ENCODE data around the gene SAXO1. TPM values are rescaled to one million over a fixed set of nuclear protein-coding genes. Genes with fewer than 3 reads are reported as not detected.
"Not testable (repeated sequence)": the region's sequence is repeated elsewhere in the genome, so short reads cannot be mapped to it uniquely, and the experiment has no call there.

Gene SAXO1
- total RNA-seq, 1 experiment from 2014 or later: not detected

GRCh38 chr9:19026375-19026774 is 6.6 kb downstream of the SAXO1 start:
- no peaks in the 10 kb centered on the region for H3K9me3 ChIP-seq (replicated peaks)
- H3K27ac ChIP-seq: no peak overlapping the region
- DNase-seq (ENCODE audit: low read depth in 1 of 2, low spot score in 2 of 2): no peak
- no peaks in the 10 kb centered on the region for H3K36me3 ChIP-seq
- no peaks in the 10 kb centered on the region for H3K27me3 ChIP-seq (replicated peaks)
- H3K4me3 ChIP-seq: no peak overlapping the region
- H3K4me1 ChIP-seq (replicated peaks): no peaks in the 10 kb centered on the region

- no peaks in the 10 kb centered on the region for H3K9me3 ChIP-seq (replicated peaks)
- H3K4me3 ChIP-seq: no peak overlapping the region
- no peaks in the 10 kb centered on the region for H3K4me1 ChIP-seq (replicated peaks)
- no peaks in the 10 kb centered on the region for H3K36me3 ChIP-seq
- H3K27ac ChIP-seq: no peak overlapping the region
- no peaks in the 10 kb centered on the region for H3K27me3 ChIP-seq (replicated peaks)
- no peak for DNase-seq (ENCODE audit: low read depth in 1 of 2, low spot score in 2 of 2)
Observed at GRCh38 chr9:19023078-19023477, 9.9 kb downstream of the SAXO1 start.

- H3K36me3 ChIP-seq: no peaks in the 10 kb centered on the region
- H3K4me1 ChIP-seq (replicated peaks): no peaks in the 10 kb centered on the region
- H3K9me3 ChIP-seq (replicated peaks): no peaks in the 10 kb centered on the region
- DNase-seq (ENCODE audit: low read depth in 1 of 2, low spot score in 2 of 2): no peak
- H3K27me3 ChIP-seq (replicated peaks): no peaks in the 10 kb centered on the region
- no peak overlapping the region for H3K4me3 ChIP-seq
- H3K27ac ChIP-seq: no peak overlapping the region
Observed at GRCh38 chr9:19022206-19022605, 10.8 kb downstream of the SAXO1 start.

- H3K4me1 ChIP-seq (replicated peaks); H3K4me3 ChIP-seq; DNase-seq (ENCODE audit: low read depth in 1 of 2, low spot score in 2 of 2); H3K9me3 ChIP-seq (replicated peaks); H3K27me3 ChIP-seq (replicated peaks); H3K36me3 ChIP-seq; H3K27ac ChIP-seq: not testable (repeated sequence)
Observed at GRCh38 chr9:19021649-19022048, 11.4 kb downstream of the SAXO1 start.

- no peaks in the 10 kb centered on the region for H3K4me1 ChIP-seq (replicated peaks)
- H3K27me3 ChIP-seq (replicated peaks): no peaks in the 10 kb centered on the region
- no peaks in the 10 kb centered on the region for H3K9me3 ChIP-seq (replicated peaks)
- no peaks in the 10 kb centered on the region for H3K36me3 ChIP-seq
- H3K4me3 ChIP-seq: no peak overlapping the region
- no peak overlapping the region for H3K27ac ChIP-seq
- DNase-seq (ENCODE audit: low read depth in 1 of 2, low spot score in 2 of 2): no peak
Observed at GRCh38 chr9:19020886-19021455, 12.0 kb downstream of the SAXO1 start.

DNA sequence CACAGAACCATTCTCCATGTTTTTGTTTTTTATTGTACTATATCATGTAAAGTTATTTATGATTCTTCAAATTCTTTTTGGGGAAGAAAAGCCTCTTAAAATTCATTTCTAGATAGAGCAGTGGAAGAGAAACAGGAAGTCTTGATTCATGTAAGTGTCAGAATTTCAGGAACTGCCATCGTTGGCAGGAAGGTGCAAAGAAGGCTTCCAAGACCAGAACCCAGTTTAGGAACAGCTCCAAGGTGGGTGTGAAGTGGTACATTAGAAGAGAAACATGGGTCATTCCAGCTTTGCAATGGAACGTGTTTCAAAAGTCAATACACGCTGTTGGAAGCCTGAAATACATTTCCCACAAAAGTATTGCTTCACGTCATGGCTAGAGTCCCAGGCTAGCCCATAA is 14.8 kb downstream of the SAXO1 start:
- Histone ChIP-seq H3K27me3 (replicated peaks) (no peaks in the 10 kb centered on the region), H3K4me1 (replicated peaks) (no peaks in the 10 kb centered on the region), H3K27ac (no peak overlapping the region), H3K4me3 (no peak overlapping the region), H3K36me3 (no peaks in the 10 kb centered on the region), H3K9me3 (replicated peaks) (no peaks in the 10 kb centered on the region)
- no peak for DNase-seq (ENCODE audit: low read depth in 1 of 2, low spot score in 2 of 2)

GRCh38 chr9:19009391-19009965 is 23.5 kb downstream of the SAXO1 start:
- DNase-seq (ENCODE audit: low read depth in 1 of 2, low spot score in 2 of 2): no peak
- Histone ChIP-seq H3K4me3 (no peak overlapping the region), H3K36me3 (no peaks in the 10 kb centered on the region), H3K4me1 (replicated peaks) (no peaks in the 10 kb centered on the region), H3K27me3 (replicated peaks) (no peaks in the 10 kb centered on the region), H3K9me3 (replicated peaks) (no peaks in the 10 kb centered on the region), H3K27ac (no peak overlapping the region)

GRCh38 chr9:19000133-19000532 is 32.9 kb downstream of the SAXO1 start:
- Histone ChIP-seq H3K27me3 (replicated peaks) (no peaks in the 10 kb centered on the region), H3K36me3 (no peaks in the 10 kb centered on the region), H3K27ac (no peak overlapping the region), H3K9me3 (replicated peaks) (no peaks in the 10 kb centered on the region), H3K4me3 (no peak overlapping the region), H3K4me1 (replicated peaks) (no peaks in the 10 kb centered on the region)
- no peak for DNase-seq (ENCODE audit: low read depth in 1 of 2, low spot score in 2 of 2)

DNA sequence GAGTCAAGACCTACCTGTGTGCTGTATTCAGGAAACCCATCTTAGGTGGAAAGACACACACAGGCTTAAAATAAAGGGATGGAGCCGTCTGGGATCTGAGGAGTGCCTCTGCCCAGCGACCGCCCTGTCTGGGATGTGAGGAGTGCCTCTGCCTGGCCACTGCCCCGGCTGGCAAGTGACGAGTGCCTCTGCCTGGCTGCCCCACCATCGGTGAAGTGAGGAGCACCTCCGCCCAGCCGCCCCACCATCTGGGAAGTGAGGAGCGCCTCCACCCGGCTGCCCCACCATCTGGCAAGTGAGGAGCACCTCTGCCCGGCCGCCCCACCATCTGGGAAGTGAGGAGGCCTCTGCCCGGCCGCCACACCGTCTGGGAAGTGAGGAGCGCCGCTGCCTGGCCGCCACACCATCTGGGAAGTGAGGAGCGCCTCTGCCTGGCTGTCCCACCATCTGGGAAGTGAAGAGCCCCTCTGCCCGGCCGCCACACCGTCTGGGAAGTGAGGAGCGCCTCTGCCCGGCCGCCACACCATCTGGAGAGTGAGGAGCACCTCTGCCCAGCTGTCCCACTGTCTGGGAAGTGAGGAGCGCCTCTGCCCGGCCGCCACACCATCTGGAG is 33.7 kb downstream of the SAXO1 start:
- no peak for DNase-seq (ENCODE audit: low read depth in 1 of 2, low spot score in 2 of 2)
- Histone ChIP-seq H3K36me3 (no peaks in the 10 kb centered on the region), H3K4me1 (replicated peaks) (no peaks in the 10 kb centered on the region), H3K27me3 (replicated peaks) (no peaks in the 10 kb centered on the region), H3K4me3 (no peak overlapping the region), H3K27ac (no peak overlapping the region), H3K9me3 (replicated peaks) (no peaks in the 10 kb centered on the region)

DNA sequence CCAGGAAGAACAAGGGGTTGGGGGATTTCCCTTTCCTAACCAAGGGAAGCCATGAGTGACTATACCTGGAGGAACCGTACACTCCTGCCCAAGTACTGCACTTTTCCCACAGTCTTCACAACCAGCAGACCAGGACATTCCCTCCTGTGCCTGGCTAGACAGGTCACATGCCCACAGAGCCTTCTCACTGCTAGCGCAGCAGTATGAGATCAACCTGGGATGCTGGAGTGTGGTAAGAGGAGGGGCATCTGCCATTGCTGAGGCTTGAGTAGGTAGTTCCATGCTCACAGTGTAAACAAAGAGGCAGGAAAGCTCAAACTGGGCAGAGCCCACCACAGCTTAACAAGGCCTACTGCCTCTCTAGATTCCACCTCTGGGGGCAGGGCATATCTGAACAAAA is 35.9 kb downstream of the SAXO1 start:
- no peaks in the 10 kb centered on the region for H3K36me3 ChIP-seq
- no peaks in the 10 kb centered on the region for H3K4me1 ChIP-seq (replicated peaks)
- DNase-seq (ENCODE audit: low read depth in 1 of 2, low spot score in 2 of 2): no peak
- no peak overlapping the region for H3K4me3 ChIP-seq
- no peaks in the 10 kb centered on the region for H3K27me3 ChIP-seq (replicated peaks)
- no peaks in the 10 kb centered on the region for H3K9me3 ChIP-seq (replicated peaks)
- H3K27ac ChIP-seq: no peak overlapping the region

DNA sequence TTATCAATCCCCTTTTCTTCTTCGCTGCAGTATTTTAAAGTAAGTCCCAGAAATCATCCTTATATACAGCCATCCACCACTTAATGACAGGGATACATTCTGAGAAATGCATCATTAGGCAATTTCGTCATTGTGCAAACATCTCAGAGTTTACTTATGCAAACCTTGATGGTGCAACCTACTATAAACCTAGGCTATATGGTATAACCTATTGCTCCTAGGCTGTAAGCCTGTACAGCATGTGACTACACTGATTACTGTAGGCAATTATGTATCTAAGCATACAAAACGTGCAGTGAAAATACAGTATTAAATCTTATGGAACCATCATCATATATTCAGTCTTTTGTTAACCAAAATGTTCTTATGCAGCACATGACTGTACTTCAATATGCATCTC is 36.8 kb downstream of the SAXO1 start:
- no peaks in the 10 kb centered on the region for H3K9me3 ChIP-seq (replicated peaks)
- H3K4me3 ChIP-seq: no peak overlapping the region
- no peaks in the 10 kb centered on the region for H3K4me1 ChIP-seq (replicated peaks)
- no peaks in the 10 kb centered on the region for H3K36me3 ChIP-seq
- DNase-seq (ENCODE audit: low read depth in 1 of 2, low spot score in 2 of 2): no peak
- H3K27me3 ChIP-seq (replicated peaks): no peaks in the 10 kb centered on the region
- H3K27ac ChIP-seq: no peak overlapping the region

DNA sequence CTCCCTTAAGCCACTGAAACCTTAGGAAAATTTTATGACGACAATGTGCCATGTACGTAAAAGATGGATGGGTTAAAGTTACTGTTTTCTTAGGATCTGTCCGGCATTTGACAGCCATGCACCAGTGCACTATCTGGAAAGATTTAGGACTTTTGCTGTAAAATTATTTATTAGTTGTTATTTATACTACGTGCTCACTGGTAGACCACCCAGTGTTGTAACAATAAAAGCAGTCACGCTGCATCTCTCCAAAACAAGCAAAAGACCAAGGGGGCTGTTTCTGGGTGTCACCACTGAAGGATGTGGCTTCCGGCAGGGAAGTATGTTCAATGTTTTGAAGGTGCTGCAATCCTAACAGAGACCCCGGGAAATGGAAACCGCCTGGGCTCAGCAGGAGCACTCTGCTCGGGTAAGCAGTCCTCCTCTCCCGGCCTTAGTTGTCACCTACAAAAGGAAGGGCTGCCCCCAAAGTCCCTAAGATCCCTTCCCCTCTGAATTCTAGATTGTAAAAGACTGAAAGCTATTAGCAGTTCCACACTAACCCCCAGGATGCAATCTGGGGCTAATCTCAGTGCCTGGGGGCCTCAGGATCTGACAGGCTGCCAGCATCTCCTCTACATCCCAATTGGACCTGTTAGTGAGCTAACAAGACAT is 38.6 kb downstream of the SAXO1 start:
- no peaks in the 10 kb centered on the region for H3K27me3 ChIP-seq (replicated peaks)
- no peaks in the 10 kb centered on the region for H3K4me1 ChIP-seq (replicated peaks)
- H3K27ac ChIP-seq: no peak overlapping the region
- peak in 1 of 2 experiments; percentile 1 for DNase-seq (ENCODE audit: low read depth in 1 of 2, low spot score in 2 of 2)
- no peaks in the 10 kb centered on the region for H3K36me3 ChIP-seq
- H3K9me3 ChIP-seq (replicated peaks): no peaks in the 10 kb centered on the region
- no peak overlapping the region for H3K4me3 ChIP-seq

DNA sequence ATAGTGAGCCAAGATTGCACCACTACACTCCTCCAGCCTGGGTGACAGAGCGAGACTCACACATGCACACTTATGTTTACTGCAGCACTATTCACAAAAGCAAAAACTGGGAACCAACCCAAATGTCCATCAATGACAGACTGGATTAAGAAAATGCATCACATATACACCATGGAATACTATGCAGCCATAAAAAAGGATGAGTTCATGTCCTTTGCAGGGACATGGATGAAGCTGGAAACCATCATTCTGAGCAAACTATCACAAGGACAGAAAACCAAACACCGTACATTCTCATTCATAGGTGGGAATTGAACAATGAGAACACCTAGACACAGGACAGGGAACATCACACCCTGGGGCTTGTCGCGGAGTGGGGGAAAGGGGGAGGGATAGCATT is 41.8 kb downstream of the SAXO1 start:
- H3K4me1 ChIP-seq (replicated peaks): not testable (repeated sequence)

DNA sequence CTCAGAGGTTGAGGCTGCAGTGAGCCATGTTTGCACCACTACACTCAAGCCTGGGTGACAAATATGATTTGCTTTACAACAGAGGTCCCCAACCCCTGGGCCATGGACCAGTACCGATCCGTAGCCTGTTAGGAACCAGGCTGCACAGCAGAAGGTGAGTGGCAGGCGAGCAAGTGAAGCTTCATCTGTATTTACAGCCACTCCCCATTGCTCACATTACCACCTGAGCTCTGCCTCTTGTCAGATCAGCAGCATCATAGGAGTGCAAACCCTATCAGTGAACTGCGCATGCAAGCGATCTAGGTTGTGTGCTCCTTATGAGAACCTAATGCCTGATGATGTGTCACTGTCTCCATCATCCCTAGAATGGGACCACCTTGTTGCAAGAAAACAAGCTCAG is 42.5 kb downstream of the SAXO1 start:
- H3K36me3 ChIP-seq: no peaks in the 10 kb centered on the region
- no peak for DNase-seq (ENCODE audit: low read depth in 1 of 2, low spot score in 2 of 2)
- H3K4me1 ChIP-seq (replicated peaks): no peaks in the 10 kb centered on the region
- H3K4me3 ChIP-seq: no peak overlapping the region
- H3K9me3 ChIP-seq (replicated peaks): no peaks in the 10 kb centered on the region
- no peaks in the 10 kb centered on the region for H3K27me3 ChIP-seq (replicated peaks)
- H3K27ac ChIP-seq: no peak overlapping the region

More for the DNA sequence above, 41.8 kb downstream of the SAXO1 start:
- not testable (repeated sequence) for H3K27me3 ChIP-seq (replicated peaks); H3K27ac ChIP-seq; H3K9me3 ChIP-seq (replicated peaks); DNase-seq (ENCODE audit: low read depth in 1 of 2, low spot score in 2 of 2); H3K4me3 ChIP-seq; H3K36me3 ChIP-seq

Data from SJSA1 (cell line).